Right lobe of liver (tissue), 6 donors: Measurements from ENCODE around the gene COQ7. TPM values are rescaled to one million over a fixed set of nuclear protein-coding genes. Genes with fewer than 3 reads are reported as not detected.

ENCODE experiments used
- ATAC-seq, 4 donors: fragments of 200-7000 bp; cut with Tn5 transposase; one replicate each; pipeline ENCODE4 v1.9.1; 2020; ENCODE audit warnings: mild to moderate bottlenecking in 4 of 4, moderate library complexity in 4 of 4
- DNase-seq, 3 donors: peaks; one replicate each; pipeline ENCODE4 v3.0.0-alpha.2; 2020
- H3K27ac ChIP-seq, 3 donors: fragments of 200-600 bp; one replicate each; pipeline ENCODE4 v1.8.0; 2022
- H3K27me3 ChIP-seq, 2 donors: fragments of 200-600 bp; one replicate each; pipeline ENCODE4 v1.8.0; 2022
- H3K36me3 ChIP-seq, 4 donors: fragments of 200-600 bp; sonication (generic) in 1 of 4; one replicate each; pipeline versions ENCODE4 v1.5.1 to v1.8.0; 2017 to 2022; ENCODE audit warnings: control low read depth in 1 of 4
- H3K4me1 ChIP-seq, 4 donors: fragments of 200-600 bp; sonication (generic) in 1 of 4; one replicate each; pipeline versions ENCODE4 v1.5.1 to v1.8.0; 2017 to 2022; ENCODE audit warnings: control low read depth in 1 of 4
- H3K4me3 ChIP-seq, 3 donors: fragments of 200-600 bp; one replicate each; pipeline ENCODE4 v1.8.0; 2022
- H3K9me3 ChIP-seq, 4 donors: fragments of 200-600 bp; sonication (generic) in 1 of 4; one replicate each; pipeline versions ENCODE4 v1.5.1 to v1.8.0; 2017 to 2022; ENCODE audit warnings: control low read depth in 1 of 4
- CTCF ChIP-seq, 4 donors: fragments of 200-600 bp in 3 of 4; fragments of 450-650 bp in 1 of 4; IDR thresholded peaks; one replicate each; pipeline versions ENCODE4 v1.5.1 to v1.8.0; 2016 to 2022; ENCODE audit warnings: antibody characterized with exemption in 4 of 4, mild to moderate bottlenecking in 2 of 4
- POLR2A ChIP-seq: fragments of 450-650 bp; IDR thresholded peaks from one replicate; pipeline ENCODE4 v1.6.1; 2017; ENCODE audit warnings: antibody characterized with exemption, mild to moderate bottlenecking
- WGBS: methylation state at CpG from one replicate; pipeline ENCODE4 v1.1.6; 2018; ENCODE audit warnings: low coverage, low lambda C conversion rate; ENCODE audit not compliant: insufficient coverage; ENCODE audit errors: missing lambda C conversion rate; 5-methylcytosine and 5-hydroxymethylcytosine counted together
- intact Hi-C, 2 donors: fragments of 100-400 bp; cut with DNase I; formaldehyde crosslinking; loops; one replicate each; pipeline versions ENCODE4 v1.11.2 to v1.14.1; 2022
- total RNA-seq, 6 experiments: library from RNA; depleted of rRNA in 2 of 6; stranded (reverse); fragments of >200 nt in 2 of 6; fragmentation: NEBNext Ultra II Directional in 3 of 6; extraction: Animal tissue kit (Norgen Biotek cat#: 25700) in 3 of 6; gene quantifications; one replicate each; pipeline versions ENCODE4 v1.1.0 to v1.2.4, GENCODE V29; 2016 to 2023
- donor health status: DM: no; HTN: yes; CAD: no.
- donor health status: DM: no; HTN: no; CAD: no.
- donor health status: DM: no; HTN: no; CAD: no.
- donor health status: DM: no; HTN: yes; CAD: no.
- donor health status: DM: no; HTN: yes; CAD: no.

COQ7 gene
- total RNA-seq, 6 experiments from 2014 or later = 7.9 to 11.3 (median 9.9) TPM

GRCh38 chr16:19128454-19129200 lies 61.2 kb downstream of the COQ7 start:
- Histone ChIP-seq H3K27me3 (no peaks in the 10 kb centered on the region), H3K4me1 (peaks cover 0 to 25% (median 6%) of the 10 kb centered on the region in 4 donors), H3K27ac (no peak overlapping the region), H3K4me3 (no peak overlapping the region), H3K9me3 (no peaks in the 10 kb centered on the region), H3K36me3 (no peaks in the 10 kb centered on the region)
- DNase-seq (no peak), ATAC-seq (no peak)
- TF ChIP-seq POLR2A (no peak), CTCF (IDR thresholded peaks at IDR 0.05) (no peak)
- WGBS = 92% methylated on average over 7 of the region's 7 CpGs
- intact Hi-C loops = no loop called here

Other genes starting within 250 kb of the COQ7 start
- gene SMG1, start 141.2 kb upstream of the COQ7 start, total RNA-seq = 10 to 100 TPM; 29.6 to 45.9 (median 33.8) TPM
- under 1 TPM; 0.16 to 0.37 (median 0.27) TPM for gene TMC7, start 83.7 kb upstream of the COQ7 start, total RNA-seq
- 10 to 100 TPM; 12.2 to 23.5 (median 17.7) TPM for gene ITPRIPL2, start 46.4 kb downstream of the COQ7 start, total RNA-seq
- gene SYT17, start 100.6 kb downstream of the COQ7 start, total RNA-seq = 10 to 100 TPM in 3 of 6 experiments, 1 to 10 TPM in 3; 8.2 to 14.1 (median 9.5) TPM
- under 1 TPM in 1 of 6 experiments, not detected in 5; 0.12 TPM for gene CLEC19A, start 218.1 kb downstream of the COQ7 start, total RNA-seq